DND-41 (cell line): ENCODE results near the gene EFNA4.

Experiments
- CTCF ChIP-seq: IDR thresholded peaks from 2 replicates; pipeline ENCODE4 v1.5.1; 2012; ENCODE audit warnings: borderline replicate concordance, low read length, moderate library complexity, mild to moderate bottlenecking; ENCODE audit not compliant: poor library complexity, severe bottlenecking; ENCODE audit errors: extremely low read depth
- EZH2 ChIP-seq: IDR thresholded peaks from 3 replicates; pipeline ENCODE4 v1.6.1; 2012; ENCODE audit warnings: borderline replicate concordance, low read depth, mild to moderate bottlenecking, moderate library complexity, low read length, inconsistent platforms; ENCODE audit not compliant: severe bottlenecking

GRCh38 chr1:155033524-155033923 is 30.0 kb upstream of the EFNA4 start, which contains the start of the genes DCST1 and DCST2:
- TF ChIP-seq CTCF: no peak
- no peak for TF ChIP-seq EZH2
